ENCODE measurements around the gene CFAP77.

- TF ChIP-seq CTCF (conservative IDR thresholded peaks at IDR 0.05; ENCODE audit: low read depth, low read length) (no peak), ELK1 (IDR thresholded peaks at IDR 0.05; ENCODE audit: borderline replicate concordance, low read depth, low read length) (no peak), CEBPB (IDR thresholded peaks at IDR 0.05; ENCODE audit: low read depth, low read length) (no peak), RFX5 (IDR thresholded peaks at IDR 0.05; ENCODE audit: low read depth, low read length) (no peak), POLR2A (IDR thresholded peaks at IDR 0.05; ENCODE audit: low read depth, low read length) (no peak), CHD1 (IDR thresholded peaks at IDR 0.05; ENCODE audit: low read depth, low read length) (no peak), NFE2L2 (IDR thresholded peaks at IDR 0.05; ENCODE audit: low read depth, low read length) (no peak), MAFK (IDR thresholded peaks at IDR 0.05; ENCODE audit: low read depth, low read length) (no peak), MXI1 (IDR thresholded peaks at IDR 0.05; ENCODE audit: borderline replicate concordance, low read depth, low read length) (no peak), BHLHE40 (IDR thresholded peaks at IDR 0.05; ENCODE audit: low read depth, low read length) (no peak), RCOR1 (IDR thresholded peaks at IDR 0.05; ENCODE audit: insufficient replicate concordance, low read length) (no peak)
- TF ChIP-seq, protein P1, sequence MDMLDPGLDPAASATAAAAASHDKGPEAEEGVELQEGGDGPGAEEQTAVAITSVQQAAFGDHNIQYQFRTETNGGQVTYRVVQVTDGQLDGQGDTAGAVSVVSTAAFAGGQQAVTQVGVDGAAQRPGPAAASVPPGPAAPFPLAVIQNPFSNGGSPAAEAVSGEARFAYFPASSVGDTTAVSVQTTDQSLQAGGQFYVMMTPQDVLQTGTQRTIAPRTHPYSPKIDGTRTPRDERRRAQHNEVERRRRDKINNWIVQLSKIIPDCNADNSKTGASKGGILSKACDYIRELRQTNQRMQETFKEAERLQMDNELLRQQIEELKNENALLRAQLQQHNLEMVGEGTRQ (IDR thresholded peaks at IDR 0.05; ENCODE audit: low read depth, low read length): no peak
These were observed 75.4 kb downstream of the CFAP77 start for GRCh38 chr9:132485393-132485792.
